ENCODE data around the gene GRK1. TPM values are rescaled to one million over a fixed set of nuclear protein-coding genes. Genes with fewer than 3 reads are reported as not detected.

Gene GRK1
- total RNA-seq, 4 donors from 2014 or later, result 0.88 to 1.7 TPM; not detected in 2

GRCh38 chr13:113634279-113635047, 32.6 kb upstream of the GRK1 start:
- Histone ChIP-seq H3K27ac (no peak overlapping the region), H3K4me3 (no peak overlapping the region), H3K36me3 (peaks cover 0 to 87% (median 0%) of the 10 kb centered on the region in 3 donors), H3K9me3 (no peaks in the 10 kb centered on the region), H3K27me3 (no peaks in the 10 kb centered on the region), H3K4me1 (no peaks in the 10 kb centered on the region)
- peak in 1 of 3 donors; percentile 14 for DNase-seq
- TF ChIP-seq, protein P1, sequence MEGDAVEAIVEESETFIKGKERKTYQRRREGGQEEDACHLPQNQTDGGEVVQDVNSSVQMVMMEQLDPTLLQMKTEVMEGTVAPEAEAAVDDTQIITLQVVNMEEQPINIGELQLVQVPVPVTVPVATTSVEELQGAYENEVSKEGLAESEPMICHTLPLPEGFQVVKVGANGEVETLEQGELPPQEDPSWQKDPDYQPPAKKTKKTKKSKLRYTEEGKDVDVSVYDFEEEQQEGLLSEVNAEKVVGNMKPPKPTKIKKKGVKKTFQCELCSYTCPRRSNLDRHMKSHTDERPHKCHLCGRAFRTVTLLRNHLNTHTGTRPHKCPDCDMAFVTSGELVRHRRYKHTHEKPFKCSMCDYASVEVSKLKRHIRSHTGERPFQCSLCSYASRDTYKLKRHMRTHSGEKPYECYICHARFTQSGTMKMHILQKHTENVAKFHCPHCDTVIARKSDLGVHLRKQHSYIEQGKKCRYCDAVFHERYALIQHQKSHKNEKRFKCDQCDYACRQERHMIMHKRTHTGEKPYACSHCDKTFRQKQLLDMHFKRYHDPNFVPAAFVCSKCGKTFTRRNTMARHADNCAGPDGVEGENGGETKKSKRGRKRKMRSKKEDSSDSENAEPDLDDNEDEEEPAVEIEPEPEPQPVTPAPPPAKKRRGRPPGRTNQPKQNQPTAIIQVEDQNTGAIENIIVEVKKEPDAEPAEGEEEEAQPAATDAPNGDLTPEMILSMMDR (IDR thresholded peaks at IDR 0.05), result no peak
- TF ChIP-seq POLR2A (IDR thresholded peaks at IDR 0.05), result no peak

DNA sequence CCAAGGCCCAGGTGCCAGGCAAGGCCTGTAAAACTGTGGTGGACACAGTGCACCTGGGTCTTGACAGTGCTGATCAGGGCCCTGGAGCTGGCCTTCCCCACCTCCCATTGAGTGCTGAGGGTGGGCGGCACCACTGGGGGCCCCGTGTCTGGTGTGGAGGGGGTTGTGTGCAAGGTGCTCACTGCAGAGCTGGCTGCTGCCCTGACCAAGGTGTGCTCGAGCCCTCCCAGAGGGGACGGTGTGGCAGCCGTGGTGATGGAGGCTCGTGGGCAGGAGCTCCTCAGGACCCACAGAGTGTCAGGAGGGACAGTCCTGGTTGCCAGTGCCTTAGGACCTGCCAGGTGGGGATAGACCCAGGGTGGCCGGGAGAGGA, 32.0 kb upstream of the GRK1 start:
- no peaks in the 10 kb centered on the region for H3K27me3 ChIP-seq

DNA sequence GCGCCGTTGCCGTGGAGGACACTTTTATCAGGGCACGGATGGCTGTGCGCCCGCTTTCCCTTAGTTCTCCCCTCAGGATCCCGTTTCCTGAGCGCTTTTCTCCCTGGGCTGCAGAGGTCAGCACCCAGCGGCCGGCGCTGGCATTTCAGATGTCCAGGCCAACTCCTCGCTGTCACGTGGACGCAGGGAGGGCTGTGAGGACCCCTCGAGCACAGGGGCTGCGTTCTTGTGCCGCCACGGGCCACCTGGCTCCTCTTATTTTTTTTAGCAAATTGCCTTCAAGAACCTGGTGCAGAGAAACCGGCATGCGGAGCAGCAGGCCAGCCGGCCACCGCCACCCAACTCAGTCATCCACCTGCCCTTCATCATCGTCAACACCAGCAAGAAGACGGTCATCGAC, 31.3 kb upstream of the GRK1 start:
- Histone ChIP-seq H3K4me1 (no peaks in the 10 kb centered on the region), H3K4me3 (no peak overlapping the region)
- TF ChIP-seq, protein P1 (IDR thresholded peaks at IDR 0.05), result no peak
- no peak for TF ChIP-seq POLR2A (IDR thresholded peaks at IDR 0.05)

More for the DNA sequence above, 32.0 kb upstream of the GRK1 start:
- TF ChIP-seq, protein P1 (IDR thresholded peaks at IDR 0.05), result no peak
- no peak for TF ChIP-seq POLR2A (IDR thresholded peaks at IDR 0.05)
- H3K4me1 ChIP-seq, result no peaks in the 10 kb centered on the region
- no peak overlapping the region for H3K4me3 ChIP-seq
- peaks cover 0 to 93% (median 0%) of the 10 kb centered on the region in 3 donors for H3K36me3 ChIP-seq
- no peaks in the 10 kb centered on the region for H3K9me3 ChIP-seq
- no peak overlapping the region for H3K27ac ChIP-seq
- DNase-seq, result peak in 1 of 3 donors; percentile 34

GRCh38 chr13:113636266-113636963, 30.6 kb upstream of the GRK1 start:
- peaks cover 0 to 94% (median 3%) of the 10 kb centered on the region in 3 donors for H3K36me3 ChIP-seq
- H3K27me3 ChIP-seq, result no peaks in the 10 kb centered on the region

More for the DNA sequence above, 31.3 kb upstream of the GRK1 start:
- no peak overlapping the region for H3K27ac ChIP-seq
- peaks cover 0 to 98% (median 2%) of the 10 kb centered on the region in 3 donors for H3K36me3 ChIP-seq
- H3K27me3 ChIP-seq, result no peaks in the 10 kb centered on the region
- H3K9me3 ChIP-seq, result no peaks in the 10 kb centered on the region
- peak in 1 of 3 donors; percentile 38 for DNase-seq

More at GRCh38 chr13:113636266-113636963, 30.6 kb upstream of the GRK1 start:
- H3K4me3 ChIP-seq, result no peak overlapping the region
- no peak for TF ChIP-seq POLR2A (IDR thresholded peaks at IDR 0.05)
- TF ChIP-seq, protein P1 (IDR thresholded peaks at IDR 0.05), result no peak
- H3K4me1 ChIP-seq, result no peaks in the 10 kb centered on the region
- no peaks in the 10 kb centered on the region for H3K9me3 ChIP-seq
- peak in 2 of 3 donors; percentile 24 to 27 for DNase-seq
- H3K27ac ChIP-seq, result no peak overlapping the region

Data from Peyer's patch (tissue), 4 donors.